Hepatocyte (in vitro differentiated cells): Measurements from ENCODE around the gene ATP2A2.

Experiments
- EZH2phosphoT487 ChIP-seq: fragments of 200-600 bp; sonication (generic); IDR thresholded peaks from one replicate; pipeline ENCODE4 v1.6.1; 2018; ENCODE audit warnings: antibody characterized with exemption, mild to moderate bottlenecking, low read depth, moderate library complexity; ENCODE audit not compliant: unreplicated experiment, severe bottlenecking
- TF ChIP-seq, protein P1 (sequence below): fragments of 200-600 bp; sonication (generic); IDR thresholded peaks from 2 replicates; pipeline ENCODE4 v1.5.1; 2016; ENCODE audit warnings: antibody characterized with exemption, mild to moderate bottlenecking; ENCODE audit not compliant: poor library complexity

- TF ChIP-seq, protein P1, sequence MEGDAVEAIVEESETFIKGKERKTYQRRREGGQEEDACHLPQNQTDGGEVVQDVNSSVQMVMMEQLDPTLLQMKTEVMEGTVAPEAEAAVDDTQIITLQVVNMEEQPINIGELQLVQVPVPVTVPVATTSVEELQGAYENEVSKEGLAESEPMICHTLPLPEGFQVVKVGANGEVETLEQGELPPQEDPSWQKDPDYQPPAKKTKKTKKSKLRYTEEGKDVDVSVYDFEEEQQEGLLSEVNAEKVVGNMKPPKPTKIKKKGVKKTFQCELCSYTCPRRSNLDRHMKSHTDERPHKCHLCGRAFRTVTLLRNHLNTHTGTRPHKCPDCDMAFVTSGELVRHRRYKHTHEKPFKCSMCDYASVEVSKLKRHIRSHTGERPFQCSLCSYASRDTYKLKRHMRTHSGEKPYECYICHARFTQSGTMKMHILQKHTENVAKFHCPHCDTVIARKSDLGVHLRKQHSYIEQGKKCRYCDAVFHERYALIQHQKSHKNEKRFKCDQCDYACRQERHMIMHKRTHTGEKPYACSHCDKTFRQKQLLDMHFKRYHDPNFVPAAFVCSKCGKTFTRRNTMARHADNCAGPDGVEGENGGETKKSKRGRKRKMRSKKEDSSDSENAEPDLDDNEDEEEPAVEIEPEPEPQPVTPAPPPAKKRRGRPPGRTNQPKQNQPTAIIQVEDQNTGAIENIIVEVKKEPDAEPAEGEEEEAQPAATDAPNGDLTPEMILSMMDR: no peak
- TF ChIP-seq EZH2phosphoT487: no peak
Measured at GRCh38 chr12:110367181-110367864, 86.3 kb downstream of the ATP2A2 start.
